HG03139 (cell line): ENCODE measurements around the gene ESF1.

Experiments used
- ATAC-seq: cut with Tn5 transposase; IDR thresholded peaks from one replicate; pipeline ENCODE4 v1.9.1; 2021; ENCODE audit not compliant: unreplicated experiment

The ESF1 gene, protein sequence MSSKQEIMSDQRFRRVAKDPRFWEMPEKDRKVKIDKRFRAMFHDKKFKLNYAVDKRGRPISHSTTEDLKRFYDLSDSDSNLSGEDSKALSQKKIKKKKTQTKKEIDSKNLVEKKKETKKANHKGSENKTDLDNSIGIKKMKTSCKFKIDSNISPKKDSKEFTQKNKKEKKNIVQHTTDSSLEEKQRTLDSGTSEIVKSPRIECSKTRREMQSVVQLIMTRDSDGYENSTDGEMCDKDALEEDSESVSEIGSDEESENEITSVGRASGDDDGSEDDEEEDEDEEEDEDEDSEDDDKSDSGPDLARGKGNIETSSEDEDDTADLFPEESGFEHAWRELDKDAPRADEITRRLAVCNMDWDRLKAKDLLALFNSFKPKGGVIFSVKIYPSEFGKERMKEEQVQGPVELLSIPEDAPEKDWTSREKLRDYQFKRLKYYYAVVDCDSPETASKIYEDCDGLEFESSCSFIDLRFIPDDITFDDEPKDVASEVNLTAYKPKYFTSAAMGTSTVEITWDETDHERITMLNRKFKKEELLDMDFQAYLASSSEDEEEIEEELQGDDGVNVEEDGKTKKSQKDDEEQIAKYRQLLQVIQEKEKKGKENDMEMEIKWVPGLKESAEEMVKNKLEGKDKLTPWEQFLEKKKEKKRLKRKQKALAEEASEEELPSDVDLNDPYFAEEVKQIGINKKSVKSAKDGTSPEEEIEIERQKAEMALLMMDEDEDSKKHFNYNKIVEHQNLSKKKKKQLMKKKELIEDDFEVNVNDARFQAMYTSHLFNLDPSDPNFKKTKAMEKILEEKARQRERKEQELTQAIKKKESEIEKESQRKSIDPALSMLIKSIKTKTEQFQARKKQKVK

DNA sequence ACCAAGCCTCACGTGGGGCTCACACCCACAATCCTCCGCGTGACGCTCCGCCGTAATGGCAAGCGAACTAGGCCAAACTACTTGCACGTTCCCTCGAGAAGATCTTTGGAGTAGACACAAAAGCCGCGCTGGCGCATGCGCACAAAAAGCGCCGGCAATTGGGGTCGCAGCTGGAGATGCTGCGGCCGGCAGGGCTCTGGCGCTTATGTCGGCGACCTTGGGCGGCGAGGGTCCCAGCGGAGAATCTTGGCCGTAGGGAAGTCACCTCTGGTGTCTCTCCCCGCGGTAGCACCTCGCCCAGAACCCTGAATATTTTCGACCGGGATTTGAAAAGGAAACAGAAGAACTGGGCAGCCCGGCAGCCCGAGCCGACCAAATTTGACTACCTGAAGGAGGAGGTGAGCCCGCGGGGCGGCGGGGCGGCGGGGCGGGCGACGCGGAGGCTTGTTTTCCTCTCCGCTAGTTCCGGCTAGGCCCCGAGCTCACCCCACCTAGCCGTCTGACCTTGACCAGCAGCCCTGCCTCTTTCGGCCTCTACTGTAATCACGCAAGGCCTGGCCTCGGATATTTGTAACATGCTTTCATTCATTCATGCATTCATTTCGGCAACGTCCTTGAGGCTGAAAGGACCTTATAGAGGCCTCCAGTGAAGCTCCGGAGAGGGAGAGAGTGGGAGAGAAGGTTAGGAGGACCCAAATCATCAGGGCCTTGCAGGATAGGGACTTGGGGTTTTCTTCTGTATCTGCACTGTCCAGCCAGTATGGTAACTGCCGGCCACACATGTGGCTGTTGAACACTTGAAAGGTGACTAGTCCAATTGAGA lies at the start of gene ESF1, which contains the start of gene NDUFAF5:
Gene ESF1 (minus strand): TSS at position 27 of the 823 bp plus-strand sequence. CDS start 1,779 bp downstream, outside the sequence.
Gene NDUFAF5 (plus strand): TSS at position 136 of the 823 bp plus-strand sequence. CDS start 41 bp downstream, at position 177.
- ATAC-seq: peak; percentile 95

DNA sequence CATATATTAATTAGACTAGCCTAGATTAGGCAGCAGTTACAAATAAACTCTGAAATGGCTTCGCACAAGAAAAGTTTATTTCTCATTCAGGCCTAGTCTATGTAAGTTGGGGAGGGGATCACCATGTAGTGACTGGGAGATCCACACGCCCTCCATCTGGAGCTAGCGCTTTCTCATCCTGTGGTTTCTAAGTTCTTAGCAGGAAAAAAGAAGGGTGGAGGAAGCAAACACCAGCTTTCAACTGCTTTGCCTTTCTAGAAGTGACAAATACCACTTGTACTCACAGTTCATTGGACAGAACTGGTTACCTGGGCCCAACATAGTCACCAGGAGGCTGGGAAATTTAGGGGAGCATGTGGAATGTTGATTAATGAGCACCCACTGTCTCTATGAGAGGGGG lies 46.8 kb upstream of the ESF1 start:
- no peak for ATAC-seq

DNA sequence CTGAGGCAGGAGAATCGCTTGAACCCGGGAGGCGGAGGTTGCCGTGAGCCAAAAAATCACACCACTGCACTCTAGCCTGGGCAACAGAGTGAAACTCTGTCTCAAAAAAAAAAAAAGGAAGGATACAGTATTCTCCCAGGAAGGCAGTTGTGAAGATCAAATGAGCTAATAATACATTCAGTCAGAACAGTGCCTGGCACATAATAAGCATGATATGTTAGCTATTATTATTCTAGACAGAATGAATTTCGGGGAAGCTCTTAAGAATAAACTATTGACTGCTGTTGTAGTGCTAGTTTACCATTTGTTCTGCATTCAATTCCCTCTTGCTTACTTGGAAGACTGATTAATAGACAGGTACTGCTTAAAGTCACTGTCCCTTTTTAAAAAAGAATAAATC lies 40.7 kb upstream of the ESF1 start:
- ATAC-seq: no peak

DNA sequence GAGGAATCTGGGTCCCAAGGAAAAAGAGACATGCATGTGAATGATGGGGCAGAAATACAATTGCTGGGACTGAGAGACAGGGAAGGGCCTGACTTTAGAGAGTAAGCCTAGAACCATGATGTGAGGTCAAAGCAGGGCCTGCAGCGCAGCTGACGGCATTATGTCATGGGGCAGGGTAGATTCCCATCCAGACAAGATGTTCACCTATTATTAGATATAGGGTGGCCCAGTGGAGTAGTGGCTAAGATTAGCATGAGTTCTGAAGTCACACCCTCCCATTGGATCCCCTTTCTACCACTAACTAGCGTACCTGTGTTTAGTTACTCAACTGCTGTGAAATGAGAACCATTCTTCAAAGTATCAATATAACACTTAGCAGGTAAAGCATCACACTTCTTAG lies 39.7 kb upstream of the ESF1 start:
- no peak for ATAC-seq

DNA sequence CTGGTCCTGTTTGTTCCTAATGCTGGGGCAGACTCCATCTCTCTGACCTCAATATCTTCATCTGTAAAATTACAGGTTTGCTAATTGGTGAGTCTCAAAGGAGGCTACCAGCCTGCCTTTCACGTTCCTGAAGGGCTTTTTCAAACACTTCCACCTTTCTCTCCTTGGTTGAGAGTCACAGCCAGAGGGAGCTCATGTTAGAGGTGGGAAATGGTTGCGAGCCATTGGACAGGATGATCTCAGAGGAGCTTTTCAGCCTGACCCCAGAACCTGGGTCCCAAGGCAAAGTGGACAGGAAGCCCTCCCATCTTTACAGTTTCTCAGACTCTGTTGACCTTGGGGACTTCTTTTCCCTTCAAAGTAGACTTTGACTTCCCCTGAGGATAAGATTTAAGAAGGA lies 37.7 kb upstream of the ESF1 start:
- no peak for ATAC-seq

DNA sequence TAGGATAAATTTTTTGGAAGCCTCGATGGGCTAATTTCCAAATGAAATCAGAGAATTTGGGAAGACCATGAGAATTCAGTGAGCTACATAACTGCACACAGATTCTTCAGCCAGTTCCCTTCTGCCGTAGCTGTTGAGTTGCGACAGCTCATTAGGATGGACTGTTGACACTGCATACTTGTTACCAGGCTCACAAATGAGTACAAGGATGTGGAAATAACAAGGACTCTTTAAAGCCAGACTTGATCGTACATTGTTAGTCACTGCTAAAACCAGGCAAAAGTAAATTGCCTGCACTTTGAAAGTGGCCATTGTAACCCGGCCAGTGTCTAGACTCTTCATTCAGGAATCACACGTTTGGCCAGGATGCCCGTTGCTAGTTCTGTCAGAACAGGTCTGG lies 37.2 kb upstream of the ESF1 start:
- no peak for ATAC-seq

DNA sequence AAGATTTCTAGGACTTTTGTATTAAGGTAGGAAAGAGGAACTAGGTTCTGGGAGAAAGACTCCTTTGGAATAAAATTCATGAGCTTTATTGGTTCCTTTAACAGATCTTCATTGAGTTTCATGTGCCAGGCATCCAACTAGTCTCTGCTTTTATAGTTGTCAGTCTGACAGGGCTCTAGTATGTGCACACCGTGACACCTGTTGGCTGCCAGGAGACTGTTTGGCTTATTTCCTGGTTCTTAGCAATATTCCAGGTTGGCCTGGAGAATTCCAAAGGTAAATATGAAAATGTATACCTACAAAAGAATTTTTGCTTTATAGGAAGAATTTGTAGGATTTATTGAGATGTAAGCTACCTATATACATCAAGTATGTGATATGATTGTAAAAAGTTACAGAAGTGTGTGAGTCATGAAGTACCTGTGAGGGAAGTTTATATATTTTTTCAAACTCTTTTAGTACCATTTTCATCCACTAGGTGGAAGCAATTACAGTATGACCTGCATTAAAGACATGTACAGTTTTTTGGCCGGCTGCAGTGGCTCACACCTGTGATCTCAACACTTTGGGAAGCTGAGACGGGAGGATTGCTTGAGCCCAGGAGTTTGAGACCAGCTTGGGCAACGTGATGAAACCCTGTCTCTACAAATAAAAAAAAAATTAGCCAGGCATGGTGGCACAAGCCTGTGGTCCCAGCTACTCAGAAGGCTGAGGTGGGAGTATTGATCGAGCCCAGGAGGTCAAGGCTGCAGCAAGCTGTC lies 35.3 kb upstream of the ESF1 start:
- ATAC-seq: peak; percentile 88

DNA sequence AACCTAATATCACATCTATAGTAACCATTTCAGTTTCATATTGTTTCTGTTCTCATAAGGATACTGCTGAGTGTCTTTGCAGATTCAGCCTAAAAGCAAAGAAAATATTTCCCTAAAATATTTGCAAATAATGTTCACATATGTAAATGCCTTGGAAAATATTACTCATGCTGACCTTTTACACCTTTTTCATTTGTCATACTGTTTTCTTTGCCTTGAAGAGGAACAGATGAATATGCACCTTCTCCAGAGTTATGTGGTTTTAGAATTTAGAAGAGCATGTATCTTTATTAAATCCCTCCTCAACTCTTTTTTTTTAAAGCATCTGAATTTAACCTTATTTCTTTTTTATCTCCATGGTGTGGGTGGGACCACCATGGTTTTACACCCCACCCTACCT lies 32.6 kb upstream of the ESF1 start:
- no peak for ATAC-seq

DNA sequence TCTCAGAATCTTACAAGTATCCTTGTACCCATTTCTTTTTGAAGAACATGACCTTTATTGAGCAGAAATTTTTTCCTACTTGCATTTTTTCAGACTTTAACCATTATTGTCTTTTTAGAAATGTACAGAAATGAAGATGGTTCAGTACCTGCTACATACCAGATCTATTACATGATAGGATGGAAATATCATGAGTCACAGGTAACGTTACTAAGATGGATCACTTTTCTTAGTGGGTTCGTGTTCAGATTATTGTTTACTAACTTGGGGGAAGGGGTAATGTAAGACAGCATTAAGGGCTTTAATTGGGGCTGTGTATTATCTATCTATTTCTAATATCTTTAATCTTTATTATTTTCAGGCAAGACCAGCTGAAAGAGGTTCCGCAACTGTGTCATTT lies 32.0 kb upstream of the ESF1 start:
- ATAC-seq: no peak

DNA sequence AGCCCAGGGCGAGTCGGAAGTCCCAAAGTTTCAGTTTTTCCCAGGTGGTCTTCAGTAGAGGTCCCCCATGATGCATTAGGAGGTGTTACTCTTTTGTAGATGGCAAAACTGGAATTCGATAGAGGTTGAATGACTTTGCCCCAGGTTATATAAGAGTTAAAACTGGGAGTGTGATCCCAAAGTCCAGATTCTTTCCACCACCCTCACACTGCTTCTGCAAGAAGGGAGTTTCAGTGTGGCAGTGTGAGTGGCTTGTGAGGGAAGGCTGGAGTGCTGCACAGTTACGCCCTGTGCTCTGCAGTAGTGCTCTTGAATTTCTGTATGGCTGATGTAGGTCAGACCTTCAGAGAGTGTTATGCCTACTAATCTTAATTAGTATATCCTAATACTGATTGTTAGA lies 30.0 kb upstream of the ESF1 start:
- ATAC-seq: no peak

DNA sequence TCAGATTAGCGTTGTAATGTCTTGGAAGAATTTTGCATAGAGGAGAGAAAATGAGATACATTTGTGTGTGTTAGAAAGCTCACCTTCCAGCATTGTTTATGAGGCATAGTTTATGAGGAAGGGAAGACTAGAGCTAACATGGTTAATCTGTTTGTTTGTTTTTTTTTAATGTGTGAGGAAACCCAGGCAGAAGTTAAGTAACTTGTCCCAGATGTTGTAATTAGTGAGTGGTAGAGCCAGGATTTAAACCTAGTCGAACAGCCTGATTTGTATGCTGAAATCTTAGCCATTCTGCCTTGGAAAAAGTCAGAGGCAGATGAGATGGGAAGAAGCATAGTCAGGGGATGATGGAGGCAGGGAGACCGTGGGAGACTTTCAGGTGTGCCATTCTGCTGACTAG lies 29.2 kb upstream of the ESF1 start:
- no peak for ATAC-seq

DNA sequence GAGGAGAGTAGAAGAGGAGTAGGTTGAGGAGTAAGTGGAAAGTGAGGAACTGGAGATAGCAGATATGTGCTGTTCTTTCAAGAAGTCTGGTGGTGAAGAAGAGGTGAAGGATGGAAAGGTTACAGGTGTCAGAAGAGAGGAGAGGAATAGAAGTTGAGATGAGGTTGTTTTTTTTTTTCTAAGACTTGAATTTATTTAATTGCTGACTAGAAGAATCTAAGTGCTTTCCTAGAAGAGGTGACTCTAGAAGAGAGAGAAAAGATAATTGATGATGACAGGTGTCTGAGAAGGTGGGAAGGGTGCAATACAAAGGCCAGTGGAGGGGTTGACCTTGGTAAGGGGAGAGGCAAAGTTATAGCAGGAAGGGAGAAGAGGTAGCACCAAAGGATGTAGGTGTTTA lies 25.7 kb upstream of the ESF1 start:
- ATAC-seq: no peak

DNA sequence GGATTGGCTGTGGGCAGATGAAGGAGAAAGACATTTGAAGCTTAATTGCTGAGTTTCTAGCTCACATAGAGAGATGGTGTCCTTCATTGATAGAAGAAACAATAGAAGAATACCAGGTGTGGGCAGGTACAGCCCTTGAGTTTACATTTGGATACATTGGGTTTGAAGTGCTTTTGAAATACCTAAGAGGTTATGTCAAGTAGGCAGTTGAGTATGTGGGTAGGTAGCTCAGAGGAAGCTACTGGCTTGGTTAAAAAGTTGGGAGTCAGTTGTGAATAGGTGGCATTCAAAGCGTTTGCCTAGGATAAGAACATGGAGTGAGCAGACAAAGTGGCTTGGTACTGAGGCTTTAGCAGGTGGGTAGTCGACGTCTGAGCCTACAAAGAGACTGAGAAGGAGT lies 25.1 kb upstream of the ESF1 start:
- no peak for ATAC-seq

DNA sequence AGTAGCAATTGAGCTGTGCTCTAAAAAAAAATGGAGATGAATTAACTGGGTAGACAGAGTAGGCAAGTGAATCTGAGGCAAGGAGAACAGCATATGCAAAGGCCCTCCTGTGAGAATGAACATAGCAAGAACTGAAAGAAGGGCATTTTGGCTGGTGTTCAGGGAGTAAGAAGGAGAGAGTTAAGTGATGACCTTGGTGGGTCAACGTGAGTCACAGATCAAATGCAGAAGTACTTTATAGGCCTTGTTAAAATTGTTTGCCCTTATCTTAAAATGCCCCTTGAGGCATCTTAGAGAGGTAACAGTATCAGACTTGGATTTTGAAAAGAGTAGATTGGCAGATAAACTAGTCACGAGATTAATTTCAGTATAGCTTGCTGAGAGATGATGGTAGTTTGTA lies 24.7 kb upstream of the ESF1 start:
- ATAC-seq: no peak

DNA sequence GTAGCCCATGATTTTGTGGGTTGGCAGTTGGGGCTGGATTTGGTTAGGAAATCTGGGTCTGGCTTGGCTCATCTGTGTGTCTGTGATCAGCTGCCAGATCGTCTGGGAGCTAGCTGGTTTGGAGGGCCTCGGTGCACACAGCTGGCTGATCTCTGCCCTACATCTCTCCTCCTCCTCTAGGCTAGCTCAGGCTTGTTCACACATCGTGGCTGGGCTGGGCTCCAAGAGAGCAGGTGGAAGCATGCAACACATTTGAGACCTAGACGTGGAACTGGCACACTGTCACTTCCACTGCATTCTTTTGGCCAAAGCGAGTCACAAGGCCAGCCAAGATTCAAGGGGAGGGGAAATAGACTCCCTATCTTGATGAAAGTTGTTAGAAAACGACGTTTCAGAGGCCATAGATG lies 16.0 kb upstream of the ESF1 start:
- no peak for ATAC-seq

DNA sequence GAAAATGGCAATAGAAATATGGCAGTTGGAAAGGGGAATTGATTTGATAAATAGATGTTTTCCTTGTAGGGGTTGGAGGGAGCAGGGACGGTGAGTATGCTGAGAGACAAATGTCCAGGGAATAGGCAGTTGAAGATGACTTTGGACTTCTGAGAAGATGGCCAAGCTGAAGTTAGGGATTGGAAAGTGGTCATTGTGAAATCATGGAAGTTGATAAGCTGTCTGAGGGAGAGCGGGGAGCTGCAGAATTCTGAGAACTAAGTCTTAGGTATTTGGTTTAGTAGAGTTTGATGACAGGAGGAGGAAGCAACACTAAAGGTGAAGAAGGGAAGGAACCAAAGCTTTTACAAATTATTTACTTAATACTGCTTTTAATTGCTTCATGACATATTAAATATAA lies 15.3 kb upstream of the ESF1 start:
- no peak for ATAC-seq

DNA sequence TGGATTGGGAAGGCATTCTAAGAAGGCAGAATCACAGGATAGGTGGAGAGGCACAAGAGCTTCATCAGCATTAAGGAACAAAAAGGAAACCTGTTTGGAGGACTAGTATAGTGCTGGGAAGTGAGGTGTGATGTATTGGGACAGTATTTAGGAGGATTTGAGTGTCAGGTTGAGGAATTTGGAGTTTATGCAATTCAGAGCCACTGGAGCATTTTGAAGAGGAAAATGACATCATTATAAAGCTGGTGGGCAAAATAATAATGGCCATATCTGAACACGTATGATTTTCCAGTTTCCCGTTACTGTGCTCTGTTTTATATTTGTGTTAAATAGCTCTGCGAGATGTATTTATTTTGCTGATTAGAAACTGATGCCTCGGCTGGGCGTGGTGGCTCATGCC lies 14.3 kb upstream of the ESF1 start:
- ATAC-seq: no peak

DNA sequence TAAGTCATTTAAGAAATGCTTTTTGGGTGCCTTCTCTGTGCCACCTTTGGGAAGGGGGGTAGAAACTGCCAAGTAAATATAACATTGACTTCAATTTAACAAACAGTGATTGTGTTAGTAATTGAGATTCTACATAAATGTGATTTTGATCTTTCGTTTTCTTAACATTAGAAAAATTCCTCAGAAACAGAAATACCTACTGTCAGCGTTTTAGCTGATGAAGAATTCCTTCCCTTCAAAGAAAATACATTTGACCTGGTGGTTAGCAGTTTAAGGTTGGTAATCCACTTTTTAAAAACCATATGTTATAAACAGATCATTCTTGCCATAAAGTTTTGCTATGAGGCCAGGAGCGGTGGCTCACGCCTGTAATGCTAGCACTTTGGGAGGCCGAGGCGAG lies 9.9 kb upstream of the ESF1 start:
- no peak for ATAC-seq

DNA sequence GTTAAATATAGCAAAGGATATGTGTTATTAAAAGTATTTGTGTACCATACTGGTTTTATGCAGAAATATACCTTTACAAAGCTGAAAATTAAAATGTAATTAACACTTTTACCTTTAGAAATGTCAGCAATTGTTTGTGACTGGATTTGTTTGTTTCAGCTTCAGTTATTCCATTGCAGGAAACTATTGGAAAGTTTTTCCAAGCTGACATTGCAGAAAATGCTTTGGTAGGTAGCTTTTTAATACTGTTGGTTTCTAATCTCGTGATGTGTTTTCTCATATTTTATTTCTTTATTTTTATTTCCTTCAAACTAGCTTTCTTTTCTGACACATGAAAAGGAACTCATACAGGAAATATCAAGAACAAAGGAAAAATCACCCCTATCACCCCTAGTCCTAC lies 8.3 kb upstream of the ESF1 start:
- ATAC-seq: no peak
